A204.1 (cell line): ENCODE measurements around the gene FOSL2.

Source experiments
- FAIRE-seq: peaks from 2 replicates; lab custom pipeline; 2012; peaks lifted over from hg19 to GRCh38; lab: Jason Lieb, UNC

The FOSL2 gene

DNA sequence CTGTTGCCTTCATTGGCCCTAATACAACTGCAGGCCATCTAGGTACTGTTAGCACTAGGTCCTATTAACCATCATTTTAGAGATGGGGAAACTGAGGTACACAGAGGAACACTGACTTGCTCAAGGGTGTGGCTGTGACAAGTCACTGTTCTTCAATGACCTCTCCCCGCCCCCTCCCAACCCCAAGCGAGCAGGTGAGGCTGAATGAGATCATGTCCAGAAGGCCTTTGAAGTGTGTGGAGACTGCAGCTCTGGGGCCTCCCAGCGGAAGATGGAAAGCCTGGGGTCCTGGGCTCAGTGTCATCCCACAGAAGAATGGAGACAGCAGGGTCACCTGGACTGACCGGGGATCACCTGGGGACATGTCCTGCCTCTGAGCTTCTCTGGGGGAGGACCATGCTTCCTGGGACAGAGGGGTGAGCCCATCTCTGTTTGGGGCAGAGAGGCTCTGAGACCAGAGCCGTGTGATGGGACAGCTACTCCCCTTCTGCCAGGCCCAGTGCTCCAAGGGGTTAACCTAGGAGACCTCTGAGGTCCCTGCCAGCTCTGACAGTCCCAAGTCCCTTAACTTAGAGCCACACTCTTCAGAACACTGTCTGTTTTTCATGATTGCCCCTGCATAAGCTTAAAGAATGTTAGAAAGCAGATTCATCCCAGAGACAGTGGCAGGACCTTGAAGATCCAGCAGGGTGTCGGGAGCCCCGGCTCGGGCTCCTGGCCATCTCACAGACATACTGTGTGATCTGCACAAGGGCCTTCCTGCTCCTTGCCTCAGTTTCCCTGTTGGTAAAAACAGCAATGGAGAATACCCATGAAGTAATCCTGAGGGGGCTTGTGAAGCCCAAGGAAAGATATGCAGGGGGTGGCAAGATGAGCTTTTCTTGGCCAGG is 16.7 kb upstream of the FOSL2 start:
- FAIRE-seq: no peak

DNA sequence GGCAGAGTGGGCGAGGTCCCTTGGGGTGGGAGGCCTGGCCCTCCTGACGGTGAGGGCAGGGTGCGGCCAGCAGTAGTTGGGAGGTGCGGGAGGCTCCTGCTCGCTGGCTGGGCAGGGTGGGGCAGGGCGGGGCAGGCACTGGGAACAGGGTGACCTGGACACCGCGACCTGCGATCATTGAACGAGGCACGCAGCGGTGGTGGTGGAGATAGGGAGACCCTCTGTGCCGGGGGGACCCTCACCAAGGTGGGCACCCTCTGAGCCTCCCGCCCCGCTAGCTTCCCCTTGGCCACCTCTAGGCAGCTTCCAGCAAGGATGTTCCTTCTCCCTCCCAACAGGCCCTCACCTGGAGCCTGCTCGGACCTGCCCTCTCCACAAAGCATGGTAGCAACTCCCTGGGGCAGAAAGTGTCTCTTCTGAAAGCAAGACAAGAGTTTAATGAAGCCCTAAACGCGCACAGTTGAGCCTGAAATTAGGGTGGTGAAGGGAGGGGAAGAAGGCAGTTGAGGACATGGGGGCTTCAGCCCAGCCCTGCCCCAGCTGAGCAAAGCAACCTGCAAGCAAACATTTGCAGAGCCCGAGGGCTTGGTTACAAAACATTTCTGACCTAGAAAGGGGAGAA is 15.4 kb upstream of the FOSL2 start:
- FAIRE-seq: no peak

DNA sequence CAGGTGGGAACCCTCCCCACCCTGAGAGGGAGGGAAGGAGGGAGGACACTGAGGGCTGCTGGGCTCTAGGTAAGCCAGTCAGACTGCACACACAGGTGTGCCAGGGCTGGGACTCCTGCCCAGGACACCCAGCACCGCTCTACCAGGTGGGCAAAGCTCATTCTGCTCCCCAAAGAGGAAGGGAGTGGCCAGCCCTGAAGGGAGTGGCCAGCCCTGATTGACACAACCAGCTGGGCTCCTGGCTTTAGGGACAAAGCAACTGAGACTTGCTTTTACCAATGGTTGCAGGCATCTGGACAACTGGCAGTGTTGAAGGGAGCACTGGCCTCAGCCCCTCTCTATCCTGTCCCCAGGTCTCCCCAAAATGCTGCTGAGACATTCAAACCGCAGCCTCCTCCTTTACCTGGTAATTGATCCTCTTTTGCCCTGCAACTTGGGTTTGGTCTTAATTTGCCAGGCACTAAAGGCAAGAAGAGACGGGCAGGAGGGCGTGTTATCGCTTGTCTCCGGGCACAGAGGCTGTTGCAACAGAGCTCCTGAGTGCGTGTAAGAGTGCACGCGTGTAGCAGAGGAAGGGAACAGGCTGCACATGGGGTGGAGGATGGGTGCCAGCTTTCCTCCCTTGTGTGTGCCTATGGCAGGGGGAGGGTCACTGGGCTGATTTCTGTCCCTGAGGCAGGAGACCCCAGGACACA is 14.5 kb upstream of the FOSL2 start:
- FAIRE-seq: no peak

DNA sequence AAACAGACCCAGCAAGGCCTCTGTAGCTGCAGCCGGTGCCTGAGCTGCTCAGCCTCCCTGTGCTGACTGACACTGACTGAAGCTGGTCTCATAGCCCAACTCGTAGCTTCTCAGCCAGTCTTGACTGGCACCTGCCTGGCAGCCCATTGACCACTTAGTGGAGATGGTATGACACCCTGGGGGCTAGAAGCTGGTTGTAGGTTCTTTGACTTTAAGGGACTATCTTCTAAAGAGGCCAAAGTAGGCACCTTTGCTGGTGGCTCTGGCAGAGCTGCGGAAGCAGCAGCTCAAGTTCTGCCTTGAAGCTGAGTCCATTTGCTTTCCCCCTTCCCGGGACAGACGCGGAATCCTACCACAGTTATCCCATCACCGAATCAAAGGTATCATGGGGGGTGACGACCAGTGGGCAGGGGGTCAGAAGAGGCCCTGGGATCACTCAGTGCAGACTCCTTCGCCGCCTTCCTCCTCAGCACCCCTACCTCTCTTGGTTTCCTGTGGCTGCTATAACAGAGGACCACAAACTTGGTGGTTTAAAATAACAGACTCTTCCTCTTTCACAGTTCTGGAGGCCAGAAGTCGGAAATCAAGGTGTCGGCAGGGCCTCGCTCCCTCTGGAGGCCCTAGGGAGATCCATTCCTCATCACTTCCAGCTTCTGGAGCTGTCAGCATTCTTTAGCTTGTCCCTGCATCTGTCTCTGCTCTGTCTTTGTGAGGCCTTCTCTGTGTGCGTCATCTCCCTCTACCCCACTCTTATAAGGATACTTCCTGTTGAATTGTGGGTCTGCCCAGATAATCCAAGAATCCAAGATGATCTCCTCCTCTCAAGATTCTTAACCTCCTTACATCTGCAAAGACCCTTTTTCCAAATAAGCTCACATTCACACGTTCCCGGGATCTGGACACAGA is 13.7 kb upstream of the FOSL2 start:
- FAIRE-seq: no peak

DNA sequence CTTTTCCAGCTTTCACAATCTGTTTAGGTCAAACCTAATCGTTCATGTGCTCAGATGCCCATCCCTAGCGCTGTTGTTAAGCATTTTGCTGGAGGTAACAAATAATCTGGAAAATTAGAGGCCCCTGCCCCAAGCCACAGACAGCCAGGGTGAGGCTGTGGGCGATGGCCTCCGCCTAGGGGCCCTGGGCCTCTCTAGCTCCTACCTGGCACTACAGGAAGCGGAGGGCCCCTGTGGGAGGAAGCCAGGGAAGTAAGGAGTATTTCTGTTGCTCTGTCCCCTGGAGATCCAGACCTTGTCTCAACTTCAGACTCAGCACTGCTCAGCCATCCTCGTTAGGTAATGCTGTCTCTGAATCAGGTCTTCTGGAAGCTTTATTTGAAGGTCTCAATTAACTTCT is 12.4 kb upstream of the FOSL2 start:
- FAIRE-seq: no peak

DNA sequence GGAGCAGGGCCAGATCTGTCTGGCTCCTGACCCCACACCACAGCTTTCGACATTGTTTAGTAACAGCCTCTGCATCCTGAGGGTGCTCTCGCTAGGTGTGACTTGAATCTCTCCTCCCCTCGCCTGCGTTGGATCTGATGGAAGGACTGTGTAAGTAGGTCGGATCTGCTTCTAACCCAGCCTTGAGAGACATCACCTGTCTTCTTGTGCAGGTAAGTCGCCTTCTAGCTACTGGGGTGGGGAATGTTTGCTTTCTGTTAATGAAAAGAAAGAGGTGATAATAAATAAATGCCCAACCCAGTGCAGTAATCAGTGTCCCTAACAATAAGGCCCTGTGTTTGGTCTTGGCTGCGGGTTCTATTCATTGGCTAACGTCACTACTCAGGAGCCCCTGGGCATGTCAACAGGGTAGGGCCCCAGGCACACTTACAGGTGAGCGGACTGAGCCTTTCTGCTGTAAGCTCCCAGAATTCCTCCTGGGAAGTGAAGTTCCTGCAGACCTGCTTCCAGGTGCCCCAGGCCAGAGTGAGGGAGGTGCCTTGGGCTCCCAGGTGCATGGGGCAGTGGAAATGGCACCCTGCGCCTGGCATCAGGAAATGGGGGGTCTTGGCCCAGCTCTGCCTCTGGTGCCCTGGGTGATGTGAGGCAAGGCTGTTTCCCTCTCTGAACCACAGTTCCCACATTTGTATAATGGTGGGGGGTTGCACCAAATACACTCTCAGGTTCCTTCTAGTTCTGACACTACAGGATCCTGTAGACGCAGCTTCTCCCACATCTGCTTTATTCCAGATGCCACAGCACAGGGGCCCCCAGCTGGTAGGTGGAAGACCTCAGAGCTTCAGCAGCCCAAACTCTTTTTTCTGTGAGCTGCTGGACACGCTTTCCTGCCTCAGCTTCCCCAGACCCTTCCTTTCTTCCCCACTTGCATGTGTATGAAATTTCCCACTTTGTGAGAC is 11.2 kb upstream of the FOSL2 start:
- no peak for FAIRE-seq

DNA sequence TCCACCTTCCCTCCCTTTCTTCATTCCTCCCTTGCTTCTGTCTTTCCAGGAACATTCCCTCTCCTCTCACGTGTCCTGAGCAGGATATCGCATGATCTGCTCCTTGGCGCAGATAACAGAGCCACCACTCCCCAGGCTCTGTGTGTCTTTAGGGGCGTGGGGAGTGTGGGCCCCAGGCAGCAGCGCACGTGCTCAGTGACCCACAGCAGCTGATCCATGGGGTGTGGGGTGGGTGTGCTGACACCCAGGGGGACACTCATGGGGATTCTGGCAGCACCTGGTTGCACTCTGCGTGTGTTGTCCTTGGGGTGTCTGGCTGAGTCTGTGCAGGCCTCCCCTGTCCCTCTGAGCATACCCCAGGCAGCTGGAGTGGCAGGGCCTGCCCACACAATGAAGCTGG is 9.9 kb upstream of the FOSL2 start:
- FAIRE-seq: no peak

DNA sequence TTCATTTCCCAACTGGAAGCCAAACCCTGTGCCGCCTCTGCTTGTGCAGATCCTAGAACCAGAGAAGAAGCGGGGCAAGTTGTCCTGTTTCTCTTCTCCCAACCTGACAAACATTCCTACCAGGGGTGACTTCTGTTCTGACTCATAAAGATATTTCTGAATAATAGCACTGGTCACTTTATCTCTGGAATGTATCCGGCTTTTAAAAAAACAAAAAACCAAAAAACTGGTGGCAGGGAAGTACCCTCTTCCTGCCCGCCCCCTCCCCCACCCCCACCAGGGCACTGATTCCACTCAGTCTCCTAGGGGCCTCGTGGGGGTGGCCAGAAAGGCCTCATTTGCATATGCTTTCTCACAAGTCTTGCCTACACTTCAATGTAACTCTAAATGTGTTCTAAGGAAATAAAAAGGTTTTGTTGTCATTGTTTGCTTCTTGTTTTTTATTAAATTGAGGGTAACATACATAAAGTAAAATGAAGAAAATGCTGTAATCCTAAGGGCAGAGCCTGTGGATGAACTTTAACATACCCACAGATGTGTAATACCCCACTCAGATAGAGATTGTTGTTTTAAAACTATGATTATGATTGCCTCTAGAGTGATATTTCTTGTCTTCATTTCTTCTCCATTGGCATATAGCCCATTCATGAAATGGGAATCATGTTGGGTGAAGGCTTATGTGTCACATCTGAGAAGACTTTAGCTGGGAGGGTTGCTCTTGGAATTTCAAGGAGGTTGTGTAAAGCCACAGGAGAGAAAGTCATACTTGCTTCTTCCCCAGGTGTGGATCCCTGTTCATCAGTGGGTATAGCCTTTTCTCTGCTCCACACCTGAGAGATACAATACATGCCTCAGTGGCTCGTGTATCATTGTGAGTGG is 5.3 kb upstream of the FOSL2 start:
- FAIRE-seq: no peak

DNA sequence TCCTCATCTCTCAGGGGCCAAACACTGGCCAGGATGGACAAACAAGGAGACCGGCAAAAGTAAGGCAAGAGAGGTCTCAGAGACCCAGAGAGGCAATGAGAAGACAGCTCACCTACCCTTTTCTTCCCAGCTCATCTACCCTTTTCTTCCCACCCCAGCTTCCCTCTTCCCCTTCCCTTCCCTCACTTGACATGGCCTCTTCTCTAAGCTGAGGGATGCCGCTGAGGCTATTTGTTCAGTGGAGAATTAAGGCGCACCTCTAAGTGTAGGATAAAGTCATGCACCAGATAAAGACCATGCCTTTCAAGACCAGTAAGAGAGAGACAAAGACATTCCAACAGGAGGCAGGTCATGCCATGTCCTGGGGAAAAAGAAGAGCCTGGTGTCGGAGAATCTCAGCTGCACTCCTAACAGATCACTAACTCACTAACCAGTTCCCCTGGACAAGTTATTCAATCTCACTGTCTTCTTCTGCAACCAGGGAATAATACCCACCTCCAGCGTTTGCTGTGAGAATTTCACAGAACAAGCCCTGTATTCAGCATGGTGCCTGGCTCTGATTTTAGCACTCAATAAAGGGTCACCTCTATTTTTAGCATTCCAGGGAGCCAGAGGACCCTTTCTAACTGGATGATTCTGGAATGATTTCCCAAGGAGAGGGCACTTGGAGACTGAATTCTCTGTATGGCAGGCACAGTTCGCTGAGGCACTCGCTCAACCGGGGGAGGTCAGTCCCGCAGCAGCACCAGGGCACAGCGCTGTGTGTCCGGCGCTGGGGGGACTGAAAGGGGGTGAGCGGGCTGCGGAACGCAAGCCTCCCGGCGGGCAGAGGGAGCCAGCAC is 3.0 kb upstream of the FOSL2 start:
- FAIRE-seq: no peak

DNA sequence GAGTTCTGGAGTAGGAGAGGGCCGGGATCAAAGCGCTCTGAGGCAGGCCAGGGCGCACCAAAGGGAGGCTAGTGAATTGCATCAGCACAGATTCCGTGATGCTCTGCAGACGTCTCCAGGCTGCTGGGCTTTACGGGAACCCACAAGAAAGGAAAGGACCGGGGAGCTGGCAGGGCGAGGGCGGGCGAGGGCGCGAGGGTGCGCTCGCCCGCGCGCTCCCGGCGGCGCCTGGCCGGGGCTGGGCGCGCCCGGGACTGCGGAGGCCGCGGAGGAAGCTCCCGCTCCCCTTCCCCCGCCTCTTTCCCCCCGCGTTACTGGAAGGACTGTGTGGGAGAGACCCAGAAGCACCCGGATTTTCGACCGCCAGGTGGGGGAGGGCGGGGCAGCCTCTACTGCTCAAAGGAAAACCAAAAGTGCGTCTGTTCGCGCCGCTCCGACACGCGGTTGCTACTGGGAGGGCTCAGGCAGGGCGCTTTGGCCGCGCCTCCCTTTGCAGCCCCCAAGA is 2.4 kb upstream of the FOSL2 start:
- FAIRE-seq: no peak

DNA sequence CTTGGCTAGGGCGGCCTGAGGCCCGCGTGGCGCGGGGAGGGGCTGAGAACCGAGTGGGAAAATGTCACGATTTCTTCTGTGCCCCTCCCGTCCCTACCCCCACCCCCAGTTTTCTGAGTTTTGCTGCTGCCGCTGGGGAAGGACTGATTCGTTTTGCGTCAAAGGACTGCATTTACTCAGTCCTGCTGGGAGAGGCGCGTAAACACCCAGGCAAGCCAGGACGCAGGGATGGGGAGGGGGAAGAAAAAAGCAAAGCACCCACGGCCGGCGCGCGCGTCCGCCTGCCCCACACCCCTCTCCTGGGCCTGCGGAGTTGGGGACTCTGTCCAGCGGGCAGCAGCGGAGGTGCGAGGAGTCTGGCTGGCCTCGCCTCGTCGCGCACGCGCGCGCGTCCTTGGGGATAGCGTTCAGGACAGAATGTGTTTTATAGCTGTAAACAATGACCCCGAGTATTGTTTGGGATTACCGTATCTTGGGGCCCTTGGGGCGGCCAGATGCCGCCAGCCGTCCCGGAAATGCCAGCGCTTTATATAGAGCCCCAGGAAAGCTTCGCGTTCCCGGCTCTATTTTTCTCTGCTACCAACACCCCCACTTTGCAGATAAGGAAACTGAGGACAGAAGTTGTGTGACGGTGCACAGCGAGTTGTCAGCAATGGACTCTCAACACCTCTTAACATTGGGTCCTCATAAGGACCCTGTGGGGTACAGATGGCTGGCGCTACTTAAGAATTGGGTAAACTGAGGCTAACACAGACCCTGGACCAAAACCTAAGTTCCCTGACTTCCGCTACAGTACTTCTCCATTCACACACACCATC is 1.7 kb upstream of the FOSL2 start:
- FAIRE-seq: no peak

DNA sequence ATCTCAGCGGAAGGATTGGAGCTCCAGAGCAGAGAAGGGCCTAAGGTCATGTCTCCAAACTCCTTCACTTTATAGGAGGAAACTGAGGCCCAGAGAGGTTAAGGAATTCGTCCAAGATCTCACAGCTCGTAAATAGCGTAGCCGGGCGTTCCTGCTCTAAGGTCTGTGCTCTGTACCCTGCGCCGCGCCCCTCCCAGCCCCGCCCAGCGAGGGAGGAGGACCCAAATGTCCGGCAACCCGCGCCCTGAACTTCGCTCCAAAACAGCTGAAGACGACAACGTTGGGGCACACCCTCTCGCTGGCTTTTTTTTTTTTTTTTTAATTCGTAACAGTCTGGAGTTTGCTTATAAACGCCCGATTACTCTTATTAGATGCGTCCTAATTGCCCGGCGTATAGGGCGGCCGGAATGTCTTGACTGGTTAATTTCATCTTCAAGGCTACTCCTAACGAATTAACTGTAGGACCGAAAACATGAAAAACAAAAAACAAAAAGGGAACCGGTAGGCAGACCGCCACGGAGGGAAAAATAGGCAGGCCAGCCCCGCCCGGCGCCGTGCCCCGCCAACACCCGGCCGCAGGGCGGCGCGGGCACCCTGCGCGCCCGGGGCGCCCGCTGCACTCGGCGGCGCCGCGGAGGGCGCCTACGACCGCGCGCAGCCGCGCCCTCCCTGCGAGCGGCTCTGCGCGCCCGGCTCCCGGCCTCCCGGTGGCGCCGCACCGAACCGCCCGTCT is 928 bp upstream of the FOSL2 start:
- no peak for FAIRE-seq

DNA sequence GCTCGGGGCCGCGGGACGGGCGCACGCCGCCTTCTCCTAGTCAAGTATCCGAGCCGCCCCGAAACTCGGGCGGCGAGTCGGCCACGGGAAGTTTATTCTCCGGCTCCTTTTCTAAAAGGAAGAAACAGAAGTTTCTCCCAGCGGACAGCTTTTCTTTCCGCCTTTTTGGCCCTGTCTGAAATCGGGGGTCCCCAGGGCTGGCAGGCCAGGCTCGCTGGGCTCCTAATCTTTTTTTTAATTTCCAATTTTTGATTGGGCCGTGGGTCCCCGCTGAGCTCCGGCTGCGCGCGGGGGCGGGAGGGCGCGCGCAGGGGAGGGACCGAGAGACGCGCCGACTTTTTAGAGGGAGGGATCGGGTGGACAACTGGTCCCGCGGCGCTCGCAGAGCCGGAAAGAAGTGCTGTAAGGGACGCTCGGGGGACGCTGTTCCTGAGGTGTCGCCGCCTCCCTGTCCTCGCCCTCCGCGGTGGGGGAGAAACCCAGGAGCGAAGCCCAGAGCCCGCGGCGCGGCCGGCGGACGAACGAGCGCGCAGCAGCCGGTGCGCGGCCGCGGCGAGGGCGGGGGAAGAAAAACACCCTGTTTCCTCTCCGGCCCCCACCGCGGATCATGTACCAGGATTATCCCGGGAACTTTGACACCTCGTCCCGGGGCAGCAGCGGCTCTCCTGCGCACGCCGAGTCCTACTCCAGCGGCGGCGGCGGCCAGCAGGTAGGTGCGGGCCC is 617 bp downstream of the FOSL2 start:
- FAIRE-seq: no peak

DNA sequence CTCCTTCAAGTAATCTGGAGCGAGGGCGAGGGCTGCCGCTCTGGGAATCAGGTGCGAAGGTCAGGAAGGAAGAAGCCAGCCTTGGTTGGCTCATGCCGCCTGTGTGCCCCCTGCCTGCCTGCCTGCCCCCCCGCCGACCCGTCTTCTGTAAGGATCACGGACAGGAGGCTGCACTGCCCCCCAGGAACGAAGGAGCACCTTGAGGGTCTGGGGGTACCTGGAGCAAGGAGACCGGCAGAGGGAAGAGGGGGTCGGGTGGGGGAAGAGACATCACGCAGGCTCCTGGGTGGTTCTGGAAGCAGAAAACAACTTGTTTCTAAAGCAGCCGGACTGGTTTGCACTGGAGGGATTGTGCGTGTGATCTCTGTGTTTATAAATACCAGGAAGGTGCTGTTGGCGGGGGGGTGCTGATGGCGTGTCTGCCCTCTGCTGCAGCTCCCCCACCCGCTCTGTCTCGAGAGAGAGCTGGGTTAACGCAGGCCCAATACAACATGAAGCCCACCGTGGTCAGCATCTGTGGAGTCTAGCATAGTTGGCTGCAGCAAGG is 1.7 kb downstream of the FOSL2 start:
- no peak for FAIRE-seq

DNA sequence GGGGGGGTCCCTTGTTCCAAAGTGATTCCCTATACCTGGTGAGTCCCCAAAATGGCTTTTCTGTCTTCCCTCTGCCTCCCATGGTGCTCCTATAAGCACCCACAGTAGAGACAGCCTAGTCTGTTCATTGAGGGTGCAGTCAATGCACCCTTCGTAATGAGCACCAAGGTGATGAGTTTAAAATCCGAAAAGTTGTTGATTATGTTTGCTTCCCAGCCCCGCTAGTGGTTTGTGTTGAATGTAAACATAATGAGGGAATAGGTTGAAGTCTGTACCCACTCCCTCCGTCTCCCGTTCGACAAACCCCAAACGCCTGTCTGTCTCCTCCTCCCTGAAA is 2.3 kb downstream of the FOSL2 start:
- no peak for FAIRE-seq

DNA sequence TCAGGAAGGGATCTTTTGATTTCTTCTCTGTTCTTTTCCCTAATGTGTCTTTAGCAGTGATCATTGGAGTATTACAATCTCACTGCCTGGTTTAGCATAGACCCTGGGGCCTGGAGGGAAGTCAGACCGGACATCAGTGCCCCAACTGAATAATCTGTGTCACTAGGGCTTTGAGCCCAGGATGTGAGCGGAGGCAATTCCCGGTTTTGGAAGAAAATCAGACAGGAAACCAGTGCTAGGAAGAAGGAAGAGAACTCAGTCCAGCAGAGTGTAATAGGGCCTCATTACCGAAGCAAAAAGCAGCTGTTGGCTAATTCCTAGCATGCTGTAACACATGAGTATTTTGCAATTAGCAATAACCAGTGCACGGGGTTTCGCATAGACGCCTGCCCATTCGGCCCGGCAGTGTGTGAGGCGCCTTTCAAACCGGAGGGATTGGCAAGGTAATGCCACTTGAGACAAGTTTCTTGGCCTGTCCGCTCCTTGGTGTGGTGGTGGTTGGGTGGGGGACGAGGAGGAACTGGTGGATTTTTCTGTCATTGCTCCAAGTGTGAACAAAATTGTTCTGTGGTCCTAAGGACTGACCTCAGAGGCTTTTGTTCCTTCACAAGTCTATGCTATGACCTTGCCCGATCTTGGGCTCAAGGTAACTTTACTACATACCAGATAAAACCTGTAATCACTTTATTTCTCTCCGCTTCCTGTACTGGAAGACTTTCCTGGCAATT is 2.8 kb downstream of the FOSL2 start:
- FAIRE-seq: no peak
